ENCODE data around the gene TRIM40. TPM values are rescaled to one million over a fixed set of nuclear protein-coding genes. Genes with fewer than 3 reads are reported as not detected.

TRIM40 gene
- total RNA-seq, 1 donor from 2014 or later = not detected

GRCh38 chr6:30178837-30179236 is 42.9 kb downstream of the TRIM40 start:
- DNase-seq (ENCODE audit: low spot score) = no peak
- peaks cover 43% of the 10 kb centered on the region for H3K27me3 Mint-ChIP-seq (ENCODE audit: low read depth)
- no peak overlapping the region for H3K4me3 Mint-ChIP-seq (ENCODE audit: unreplicated experiment)
- no peaks in the 10 kb centered on the region for H3K4me1 Mint-ChIP-seq (ENCODE audit: low read depth)
- TF ChIP-seq, protein P1, sequence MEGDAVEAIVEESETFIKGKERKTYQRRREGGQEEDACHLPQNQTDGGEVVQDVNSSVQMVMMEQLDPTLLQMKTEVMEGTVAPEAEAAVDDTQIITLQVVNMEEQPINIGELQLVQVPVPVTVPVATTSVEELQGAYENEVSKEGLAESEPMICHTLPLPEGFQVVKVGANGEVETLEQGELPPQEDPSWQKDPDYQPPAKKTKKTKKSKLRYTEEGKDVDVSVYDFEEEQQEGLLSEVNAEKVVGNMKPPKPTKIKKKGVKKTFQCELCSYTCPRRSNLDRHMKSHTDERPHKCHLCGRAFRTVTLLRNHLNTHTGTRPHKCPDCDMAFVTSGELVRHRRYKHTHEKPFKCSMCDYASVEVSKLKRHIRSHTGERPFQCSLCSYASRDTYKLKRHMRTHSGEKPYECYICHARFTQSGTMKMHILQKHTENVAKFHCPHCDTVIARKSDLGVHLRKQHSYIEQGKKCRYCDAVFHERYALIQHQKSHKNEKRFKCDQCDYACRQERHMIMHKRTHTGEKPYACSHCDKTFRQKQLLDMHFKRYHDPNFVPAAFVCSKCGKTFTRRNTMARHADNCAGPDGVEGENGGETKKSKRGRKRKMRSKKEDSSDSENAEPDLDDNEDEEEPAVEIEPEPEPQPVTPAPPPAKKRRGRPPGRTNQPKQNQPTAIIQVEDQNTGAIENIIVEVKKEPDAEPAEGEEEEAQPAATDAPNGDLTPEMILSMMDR (IDR thresholded peaks at IDR 0.05) = no peak
- H3K9me3 Mint-ChIP-seq (ENCODE audit: low read depth) = peaks cover 28% of the 10 kb centered on the region
- H3K36me3 Mint-ChIP-seq (ENCODE audit: low read depth) = peaks cover 18% of the 10 kb centered on the region
- H3K27ac Mint-ChIP-seq (ENCODE audit: unreplicated experiment) = no peak overlapping the region

- Mint-ChIP-seq H3K27me3 (ENCODE audit: low read depth) (peaks cover 38% of the 10 kb centered on the region), H3K36me3 (ENCODE audit: low read depth) (peaks cover 22% of the 10 kb centered on the region), H3K9me3 (ENCODE audit: low read depth) (peaks cover 28% of the 10 kb centered on the region), H3K27ac (ENCODE audit: unreplicated experiment) (no peak overlapping the region), H3K4me3 (ENCODE audit: unreplicated experiment) (no peak overlapping the region), H3K4me1 (ENCODE audit: low read depth) (no peaks in the 10 kb centered on the region)
- TF ChIP-seq, protein P1 (IDR thresholded peaks at IDR 0.05) = no peak
- no peak for DNase-seq (ENCODE audit: low spot score)
These were observed 44.2 kb downstream of the TRIM40 start for GRCh38 chr6:30180145-30180544.

DNA sequence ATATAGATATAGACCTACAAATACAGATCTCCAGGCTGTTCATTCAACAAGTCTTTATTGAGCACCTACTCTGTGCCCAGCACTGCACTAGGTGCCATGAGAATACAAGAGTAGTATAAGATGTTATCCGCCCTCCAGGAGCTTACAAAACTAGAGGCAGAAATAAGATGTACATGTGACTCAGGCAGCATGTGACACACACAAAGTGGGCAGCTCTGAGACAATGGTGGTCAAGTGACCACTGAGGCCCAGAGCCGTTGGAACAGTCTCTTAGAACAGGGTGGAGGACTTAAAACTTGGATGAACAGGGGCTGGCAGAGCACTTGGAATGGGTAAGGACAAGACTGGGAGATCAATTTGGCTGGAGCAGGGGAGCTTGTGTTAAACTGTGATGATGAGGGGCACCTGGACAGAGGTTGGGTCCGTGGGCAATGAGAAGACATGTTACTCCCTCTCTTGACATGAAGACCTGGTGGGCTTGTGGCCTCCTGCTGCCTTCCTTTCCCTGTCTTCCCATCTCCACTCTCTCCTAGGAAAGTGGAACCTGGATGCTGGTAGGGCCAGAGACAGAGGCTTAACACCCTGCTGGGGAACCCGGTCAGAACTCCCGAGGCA is 48.6 kb downstream of the TRIM40 start:
- TF ChIP-seq, protein P1 (IDR thresholded peaks at IDR 0.05) = no peak
- H3K36me3 Mint-ChIP-seq (ENCODE audit: low read depth) = peaks cover 44% of the 10 kb centered on the region
- no peak overlapping the region for H3K4me3 Mint-ChIP-seq (ENCODE audit: unreplicated experiment)
- H3K9me3 Mint-ChIP-seq (ENCODE audit: low read depth) = peaks cover 12% of the 10 kb centered on the region
- no peak for DNase-seq (ENCODE audit: low spot score)
- no peak overlapping the region for H3K27ac Mint-ChIP-seq (ENCODE audit: unreplicated experiment)
- peaks cover 2% of the 10 kb centered on the region for H3K27me3 Mint-ChIP-seq (ENCODE audit: low read depth)
- H3K4me1 Mint-ChIP-seq (ENCODE audit: low read depth) = no peaks in the 10 kb centered on the region

DNA sequence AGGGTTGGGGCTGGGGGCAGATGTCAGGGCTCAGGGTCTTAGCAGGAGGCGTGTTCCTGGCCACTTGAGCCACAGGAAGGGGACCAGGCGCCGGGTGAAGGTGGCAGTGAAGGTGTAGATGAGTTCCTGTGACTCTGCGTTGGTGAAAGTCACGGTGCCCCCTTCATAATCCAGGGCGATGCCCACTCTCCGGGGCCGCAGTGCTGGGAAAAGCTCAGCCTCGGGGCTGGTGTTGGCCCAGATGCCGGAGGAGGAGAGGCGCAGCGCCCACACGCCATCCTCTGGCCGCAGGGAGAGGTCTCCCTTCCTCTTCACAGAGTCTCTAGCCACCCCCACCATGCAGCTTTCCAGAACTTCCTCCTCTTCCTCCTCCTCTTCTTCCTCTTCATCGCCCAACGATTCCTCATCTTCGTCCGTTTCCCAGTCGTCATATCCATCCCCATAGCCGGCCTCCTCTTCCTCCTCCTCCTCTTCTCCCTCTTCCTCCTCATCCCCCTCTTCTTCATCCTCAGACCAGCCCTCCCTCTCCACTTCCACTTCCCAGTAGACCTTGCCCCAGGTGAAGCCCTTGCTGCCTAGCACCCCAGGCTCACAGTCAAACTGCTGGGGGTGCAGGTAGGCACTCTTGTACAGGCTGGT is 50.0 kb downstream of the TRIM40 start:
- Mint-ChIP-seq H3K27me3 (ENCODE audit: low read depth) (no peaks in the 10 kb centered on the region), H3K4me1 (ENCODE audit: low read depth) (no peaks in the 10 kb centered on the region), H3K27ac (ENCODE audit: unreplicated experiment) (no peak overlapping the region), H3K4me3 (ENCODE audit: unreplicated experiment) (no peak overlapping the region), H3K9me3 (ENCODE audit: low read depth) (peaks cover 5% of the 10 kb centered on the region), H3K36me3 (ENCODE audit: low read depth) (peaks cover 53% of the 10 kb centered on the region)
- no peak for DNase-seq (ENCODE audit: low spot score)
- TF ChIP-seq, protein P1 (IDR thresholded peaks at IDR 0.05) = no peak

DNA sequence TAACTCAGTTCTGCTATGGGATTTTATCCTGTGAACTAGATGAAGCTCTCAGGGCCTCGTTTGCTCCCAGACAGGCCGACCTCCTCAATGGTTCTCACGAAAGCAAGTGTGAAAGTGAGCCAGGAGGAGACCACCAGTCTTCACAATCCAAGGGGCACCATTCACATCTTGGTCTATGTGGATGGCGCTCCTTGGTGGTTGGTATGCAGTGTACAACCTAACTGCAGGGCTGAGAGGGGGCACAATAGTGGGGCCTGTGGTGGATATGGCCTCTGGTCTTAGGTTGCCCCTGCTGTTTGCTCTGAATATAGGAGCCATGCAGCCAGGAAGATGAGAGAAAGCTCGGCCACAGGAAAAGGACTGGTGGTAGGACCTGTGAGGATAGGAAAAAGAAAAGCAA is 52.6 kb downstream of the TRIM40 start:
- Mint-ChIP-seq H3K27me3 (ENCODE audit: low read depth) (no peaks in the 10 kb centered on the region), H3K4me1 (ENCODE audit: low read depth) (no peaks in the 10 kb centered on the region), H3K27ac (ENCODE audit: unreplicated experiment) (no peak overlapping the region), H3K4me3 (ENCODE audit: unreplicated experiment) (no peak overlapping the region), H3K9me3 (ENCODE audit: low read depth) (no peaks in the 10 kb centered on the region), H3K36me3 (ENCODE audit: low read depth) (peaks cover 54% of the 10 kb centered on the region)
- TF ChIP-seq, protein P1 (IDR thresholded peaks at IDR 0.05) = no peak
- DNase-seq (ENCODE audit: low spot score) = no peak
